ENCODE results near the gene ADM2. TPM values are rescaled to one million over a fixed set of nuclear protein-coding genes. Genes with fewer than 3 reads are reported as not detected.

The ADM2 gene
- polyA plus RNA-seq, 4 donors: 0.83 to 7.4 (median 3.9) TPM

DNA sequence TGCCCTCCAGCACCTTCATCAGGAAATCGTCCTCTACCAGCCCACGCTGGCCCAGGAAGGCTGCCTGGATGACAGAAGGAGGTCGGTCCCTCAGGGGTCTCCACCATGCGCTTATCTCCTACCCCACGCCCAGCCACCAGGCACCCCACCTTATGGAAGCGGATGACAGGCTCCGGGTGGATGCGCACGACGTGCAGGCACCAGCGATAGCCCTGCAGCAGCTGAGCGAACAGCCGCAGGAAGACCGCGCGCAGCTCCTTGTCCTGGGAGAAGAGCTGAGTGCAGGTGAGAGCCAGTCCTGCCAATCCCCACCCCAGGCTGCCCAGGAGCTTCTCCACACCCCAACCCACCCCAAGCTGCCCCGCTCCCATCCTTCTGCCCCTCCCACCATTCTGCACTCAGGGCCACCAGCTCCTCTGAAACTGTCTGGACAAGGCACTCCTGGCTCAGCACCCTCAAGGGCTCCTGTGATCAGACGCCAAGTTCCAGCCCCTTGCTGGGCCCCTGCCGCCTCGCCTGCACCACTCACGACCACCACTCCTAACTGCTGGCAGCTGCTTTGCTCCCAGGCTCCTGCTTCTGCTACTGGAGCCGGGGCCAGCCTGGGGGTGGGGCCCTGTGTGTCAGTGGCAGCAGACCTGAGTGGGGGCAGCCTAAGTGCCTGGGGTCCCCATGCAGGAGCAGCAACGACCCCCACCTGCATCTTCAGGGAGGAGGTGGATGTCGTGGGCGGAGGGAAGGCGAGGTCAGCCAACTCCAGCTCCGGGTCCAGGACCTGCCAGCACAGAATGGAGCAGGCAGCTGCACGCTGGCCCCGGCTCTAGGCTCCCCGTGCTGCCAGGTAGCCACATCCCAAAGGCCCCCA is 16.0 kb upstream of the ADM2 start:
- DNase-seq (ENCODE audit: low read depth in 4 of 4, low spot score in 3 of 4): no peak

DNA sequence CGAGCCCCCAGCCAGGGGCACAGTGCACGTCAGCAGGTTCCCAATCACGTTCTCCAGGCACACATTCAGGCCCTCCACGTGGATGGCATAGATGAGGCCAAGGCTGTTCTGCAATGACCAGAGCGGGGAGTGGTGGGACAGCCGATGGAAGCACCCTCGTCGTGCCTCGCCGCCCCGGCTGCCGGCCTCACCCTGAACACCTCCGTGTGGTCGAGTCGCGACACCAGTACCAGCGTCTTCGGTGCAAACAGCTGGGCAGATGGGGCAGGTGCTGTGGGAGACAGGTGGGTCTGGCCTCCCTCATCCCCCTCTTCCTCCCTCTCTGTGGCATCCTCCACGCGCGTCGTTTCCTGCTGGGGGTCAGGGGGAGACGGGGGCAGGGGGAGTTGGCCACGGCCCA is 14.0 kb upstream of the ADM2 start:
- no peak for DNase-seq (ENCODE audit: low read depth in 4 of 4, low spot score in 3 of 4)

DNA sequence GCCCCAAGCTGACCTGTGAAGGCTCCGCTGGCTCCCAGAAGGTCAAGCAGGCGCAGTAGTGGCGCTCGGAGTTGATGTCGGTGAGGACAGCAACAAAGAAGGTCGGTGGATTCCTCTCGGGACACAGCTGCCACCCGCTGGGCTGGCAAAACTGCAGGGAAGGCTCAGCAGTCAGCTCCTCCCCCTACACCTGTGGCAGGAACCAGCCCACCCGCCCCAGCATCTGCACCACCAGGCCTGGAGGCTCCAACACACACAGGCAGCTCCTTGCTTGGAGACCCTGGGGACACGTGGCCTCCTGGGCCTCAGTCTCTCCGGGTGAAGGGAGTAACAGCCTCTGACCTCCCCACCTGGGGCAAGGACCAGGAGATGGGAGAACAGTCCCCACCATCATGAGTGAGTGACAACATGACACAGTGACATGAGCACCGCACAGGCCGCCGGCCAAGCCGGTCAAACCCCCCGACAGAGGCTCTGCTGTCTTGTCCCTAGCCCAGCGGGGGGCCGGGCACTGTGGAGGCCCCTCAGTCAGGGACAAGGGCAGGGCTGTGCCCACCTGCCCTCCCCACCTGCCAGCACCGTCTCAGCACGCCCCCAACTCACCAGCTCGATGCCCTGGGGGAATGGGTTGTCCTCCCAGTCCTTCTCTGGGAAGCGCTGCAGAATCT is 13.4 kb upstream of the ADM2 start:
- DNase-seq (ENCODE audit: low read depth in 4 of 4, low spot score in 3 of 4): no peak

DNA sequence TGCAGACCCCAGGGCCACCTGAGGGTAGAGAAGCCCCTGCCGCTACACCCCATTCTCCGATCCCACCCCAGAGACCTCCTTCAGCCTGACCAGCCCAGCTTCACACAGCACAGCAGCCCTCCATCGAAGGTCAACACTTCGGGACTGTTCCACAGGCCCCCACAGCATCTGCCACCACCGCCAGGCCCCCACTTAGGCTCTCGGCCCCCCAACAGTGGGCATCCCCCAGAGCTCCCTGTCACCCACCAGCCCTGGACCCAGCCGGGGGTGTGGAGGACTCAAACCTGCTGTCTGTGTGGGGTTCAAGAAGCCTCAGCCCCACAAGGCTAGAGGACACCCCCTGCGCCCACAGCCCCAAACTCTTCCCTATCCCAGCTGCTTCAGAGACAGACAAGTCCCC is 12.7 kb upstream of the ADM2 start:
- no peak for DNase-seq (ENCODE audit: low read depth in 4 of 4, low spot score in 3 of 4)

DNA sequence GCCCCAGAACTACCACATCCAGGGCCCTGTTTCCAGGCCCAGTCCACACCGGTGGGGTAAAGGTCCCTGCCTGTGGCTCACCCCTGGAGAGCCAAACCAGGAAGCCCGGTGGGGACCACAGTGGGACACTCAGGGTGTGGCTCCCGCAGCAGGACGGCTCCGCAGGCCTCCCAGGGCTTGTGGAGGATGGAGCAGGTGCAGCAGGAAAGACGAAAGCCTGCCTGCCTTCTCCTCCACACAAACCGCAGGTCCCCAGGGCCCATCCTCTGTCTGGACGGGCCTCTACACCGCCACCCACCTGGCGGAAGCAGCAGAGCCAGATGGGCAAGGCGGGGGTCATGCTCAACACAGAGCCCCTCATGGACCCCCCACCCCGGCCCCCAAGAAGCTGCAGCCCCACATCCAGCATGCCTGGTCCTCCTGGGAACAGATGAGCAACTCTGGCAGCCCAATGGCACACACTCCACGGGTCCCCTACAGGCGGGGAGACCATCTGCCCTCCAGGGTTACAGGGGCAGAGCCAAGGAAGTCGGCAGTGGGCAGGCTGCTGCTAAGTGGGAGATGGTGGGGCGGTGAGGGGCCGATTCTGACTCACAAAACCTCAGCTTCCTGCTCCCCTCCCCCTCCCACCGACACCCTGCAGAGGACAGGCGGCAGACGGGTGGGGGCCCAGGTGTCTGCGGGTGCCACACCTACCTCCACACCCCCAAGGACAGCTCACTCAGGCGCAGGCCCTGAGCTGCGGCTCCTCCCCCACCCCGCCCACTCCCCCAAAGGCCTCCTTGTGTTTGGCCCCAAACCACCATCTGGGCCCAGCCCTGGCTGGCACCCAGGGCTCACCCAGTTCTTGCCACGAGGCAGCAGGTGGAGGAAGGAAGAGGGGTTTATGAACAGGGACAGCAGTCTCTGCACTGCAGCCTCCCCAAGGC is 11.7 kb upstream of the ADM2 start:
- DNase-seq (ENCODE audit: low read depth in 4 of 4, low spot score in 3 of 4): no peak

DNA sequence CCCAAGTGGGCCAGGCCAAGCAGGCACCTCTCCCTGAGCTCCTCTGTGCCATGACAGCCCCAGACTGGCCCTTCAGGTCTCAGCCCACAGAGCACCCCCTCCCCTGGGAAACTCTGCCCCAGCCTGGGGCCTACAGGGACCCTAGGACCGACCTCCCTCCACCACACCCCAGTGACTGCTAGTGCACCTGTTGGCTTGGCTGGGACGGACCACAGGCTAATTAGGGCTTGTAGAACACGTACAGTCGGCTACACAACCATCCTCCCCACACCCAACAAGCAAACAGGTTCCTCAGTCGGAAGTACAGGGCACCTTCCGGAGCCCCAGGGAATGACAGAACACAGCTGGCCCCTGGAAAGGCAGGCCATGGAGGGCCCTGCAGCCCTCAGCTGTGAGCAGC is 10.9 kb upstream of the ADM2 start:
- no peak for DNase-seq (ENCODE audit: low read depth in 4 of 4, low spot score in 3 of 4)

DNA sequence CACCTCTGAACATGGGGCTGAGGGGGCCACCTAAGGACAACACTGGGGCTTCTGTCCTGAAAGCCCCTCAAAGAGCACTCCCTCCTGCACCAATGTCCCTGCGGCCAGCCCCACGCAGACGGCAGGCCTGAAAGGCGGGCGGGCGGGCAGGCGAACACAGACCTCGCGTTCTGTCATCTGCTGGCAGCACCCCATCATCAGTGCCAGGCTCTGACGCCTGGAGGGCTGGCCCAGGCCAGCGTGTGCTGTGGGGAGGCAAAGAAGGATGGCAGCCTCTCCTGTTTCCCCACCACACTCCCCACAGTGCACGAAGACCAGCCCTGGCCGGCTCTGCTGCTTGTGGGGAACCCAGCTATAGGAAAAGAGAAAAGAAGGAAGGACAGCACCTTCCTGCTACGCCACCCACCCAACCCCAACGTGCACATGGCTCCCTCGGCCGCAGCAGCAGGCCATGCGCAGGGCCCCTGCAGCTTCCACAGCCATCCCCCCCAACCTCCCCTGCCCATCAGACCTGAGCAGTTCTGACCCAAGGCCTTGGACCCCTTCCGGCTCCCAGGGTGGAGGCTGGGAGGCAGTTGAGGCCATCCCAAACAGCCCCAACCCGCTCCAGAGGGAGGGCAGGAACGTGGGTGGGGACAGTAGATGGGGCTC is 10.0 kb upstream of the ADM2 start:
- DNase-seq (ENCODE audit: low read depth in 4 of 4, low spot score in 3 of 4): no peak

DNA sequence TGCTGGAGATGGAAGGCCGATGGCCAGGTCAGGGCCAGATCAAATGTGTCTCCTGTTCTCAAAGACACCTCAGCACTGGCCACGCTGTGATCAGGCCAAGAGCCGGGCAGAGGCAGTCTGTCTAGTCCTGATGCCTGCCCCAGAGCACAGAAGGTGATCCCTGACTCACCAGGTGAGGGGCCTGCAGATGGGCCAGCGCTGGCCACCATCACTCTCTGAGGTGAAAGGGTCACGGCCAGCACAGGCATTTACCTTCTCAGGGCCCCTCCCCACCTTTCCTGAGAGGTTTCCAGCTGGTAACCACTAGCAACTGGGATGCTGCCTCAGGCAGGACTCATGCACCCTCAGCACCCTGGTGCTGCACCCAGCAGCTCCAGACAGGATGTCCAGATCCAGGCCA is 9.4 kb upstream of the ADM2 start:
- no peak for DNase-seq (ENCODE audit: low read depth in 4 of 4, low spot score in 3 of 4)

DNA sequence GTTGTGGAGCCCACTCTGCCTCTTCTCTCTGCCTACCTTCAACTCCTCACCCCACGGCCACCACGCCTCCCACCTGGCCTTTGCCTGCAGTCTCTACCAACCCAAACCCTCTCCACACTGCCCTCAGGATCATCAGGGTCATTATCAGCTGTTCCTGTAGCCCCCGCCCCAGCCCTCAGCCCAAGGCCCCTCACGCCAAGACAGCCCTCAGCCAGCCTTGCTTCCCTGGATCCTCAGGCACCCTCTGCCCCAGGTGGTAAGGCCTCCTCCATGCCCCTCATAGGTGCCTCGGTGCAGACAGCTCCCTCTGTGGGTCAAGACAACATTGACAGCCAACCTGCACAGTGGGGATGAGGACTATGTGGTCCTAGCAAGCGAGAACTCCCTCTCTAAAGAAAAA is 8.3 kb upstream of the ADM2 start:
- DNase-seq (ENCODE audit: low read depth in 4 of 4, low spot score in 3 of 4): no peak

DNA sequence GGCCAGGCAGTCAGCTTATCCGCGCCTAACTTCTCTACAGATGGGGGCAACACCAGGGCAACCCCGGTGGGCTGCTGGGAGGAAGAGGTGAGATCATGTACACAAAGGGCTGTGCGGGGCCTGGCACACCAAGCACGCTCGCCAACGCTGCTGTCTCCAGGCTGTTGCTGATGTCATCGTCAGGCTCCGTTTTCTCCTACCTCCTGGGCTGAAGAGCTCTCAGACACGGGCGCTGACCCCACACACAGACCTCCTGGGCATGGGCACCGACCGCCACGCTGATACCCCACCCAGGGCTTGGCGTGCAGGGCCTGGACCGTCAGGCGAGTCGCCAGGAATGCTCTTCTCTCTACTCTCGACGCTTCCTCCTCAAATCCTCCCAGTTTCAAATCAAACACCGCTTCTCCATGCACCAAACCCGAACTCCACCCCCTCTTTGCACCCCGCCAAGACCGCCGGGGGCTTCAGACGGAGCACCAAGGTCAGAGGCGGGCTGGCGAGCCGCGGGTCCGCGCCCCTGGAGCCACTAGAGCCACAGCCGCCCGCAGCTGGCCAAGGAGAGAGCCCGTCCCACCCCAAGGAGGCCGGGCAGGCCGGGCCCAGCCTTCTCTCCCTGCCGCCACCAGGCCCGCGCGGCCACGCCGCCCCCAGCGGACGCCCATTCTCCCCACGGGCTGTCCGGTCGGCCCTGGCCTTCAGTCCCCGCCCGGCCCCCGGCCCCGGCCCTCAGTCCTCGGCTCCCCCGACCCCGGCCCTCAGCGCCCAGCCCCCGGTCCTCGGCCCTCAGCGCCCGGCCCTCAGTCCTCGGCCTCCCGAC is 7.3 kb upstream of the ADM2 start:
- no peak for DNase-seq (ENCODE audit: low read depth in 4 of 4, low spot score in 3 of 4)

DNA sequence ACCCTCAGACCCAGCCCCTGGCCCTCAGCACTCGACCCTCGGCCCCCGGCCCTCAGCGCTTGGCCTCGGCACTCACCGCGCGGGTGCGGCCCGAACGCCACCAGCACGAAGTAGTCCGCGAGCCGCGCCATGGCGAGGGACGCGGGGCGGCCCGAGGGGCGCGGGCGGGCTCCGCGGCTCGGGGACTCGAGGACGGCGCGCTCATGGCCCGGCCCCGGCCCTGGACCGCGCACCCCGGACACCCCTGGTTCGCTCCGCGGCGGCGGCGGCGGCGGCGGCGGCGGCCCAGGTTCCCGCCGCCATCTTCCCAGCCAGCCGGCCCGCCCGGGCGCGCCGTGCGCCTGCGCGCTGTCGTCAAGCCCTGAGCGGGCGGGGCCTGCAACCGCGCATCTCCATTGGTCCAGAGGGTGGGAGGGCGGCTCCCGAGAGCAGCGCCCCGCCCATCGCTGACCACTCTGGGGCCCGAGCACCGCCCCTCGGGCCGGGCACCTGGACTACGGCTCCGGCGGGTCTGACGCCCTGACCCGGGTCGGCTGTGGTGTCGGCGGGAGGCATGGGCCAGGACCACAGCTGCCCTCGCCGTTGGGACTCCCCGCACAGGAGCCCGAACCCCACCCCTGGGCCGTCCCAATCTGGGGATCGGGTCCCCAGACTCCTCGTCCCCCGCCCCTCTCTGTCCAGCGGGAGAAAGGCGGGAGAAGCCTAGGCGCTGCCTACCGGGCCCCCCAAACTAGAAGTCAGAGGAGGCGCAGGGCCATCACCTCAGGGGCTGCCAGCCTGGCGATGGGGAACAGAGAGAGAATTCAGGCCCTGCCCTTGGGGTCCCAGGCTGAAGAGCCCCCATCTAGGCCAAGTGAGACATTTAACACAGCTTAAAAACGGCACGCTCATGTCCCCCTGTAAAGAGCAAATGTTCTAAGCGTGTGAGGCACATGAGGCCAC is 6.4 kb upstream of the ADM2 start, which contains the start of gene SBF1:
Gene SBF1, minus strand, starts transcription at position 326 of the 942 bp plus-strand sequence. Its CDS starts 195 bp downstream, at position 131.
- DNase-seq (ENCODE audit: low read depth in 4 of 4, low spot score in 3 of 4): peak; percentile 73 to 87 (median 84)

DNA sequence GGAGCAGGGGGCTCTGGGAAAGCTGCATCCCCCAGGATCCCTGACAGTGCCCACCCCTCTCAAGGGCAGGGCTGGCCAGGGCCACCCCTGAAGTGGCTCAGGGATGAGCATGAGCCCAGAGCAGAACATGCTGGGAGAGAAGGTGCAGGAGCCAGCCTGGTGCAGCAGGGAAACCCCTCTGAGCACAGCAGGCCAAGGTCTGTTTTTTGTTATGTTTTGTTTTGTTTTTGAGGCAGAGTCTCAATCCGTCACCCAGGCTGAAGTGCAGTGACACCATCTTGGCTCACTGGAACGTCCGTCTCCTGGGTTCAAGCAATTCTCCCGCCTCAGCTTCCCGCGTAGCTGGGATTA is 5.7 kb upstream of the ADM2 start:
- no peak for DNase-seq (ENCODE audit: low read depth in 4 of 4, low spot score in 3 of 4)

DNA sequence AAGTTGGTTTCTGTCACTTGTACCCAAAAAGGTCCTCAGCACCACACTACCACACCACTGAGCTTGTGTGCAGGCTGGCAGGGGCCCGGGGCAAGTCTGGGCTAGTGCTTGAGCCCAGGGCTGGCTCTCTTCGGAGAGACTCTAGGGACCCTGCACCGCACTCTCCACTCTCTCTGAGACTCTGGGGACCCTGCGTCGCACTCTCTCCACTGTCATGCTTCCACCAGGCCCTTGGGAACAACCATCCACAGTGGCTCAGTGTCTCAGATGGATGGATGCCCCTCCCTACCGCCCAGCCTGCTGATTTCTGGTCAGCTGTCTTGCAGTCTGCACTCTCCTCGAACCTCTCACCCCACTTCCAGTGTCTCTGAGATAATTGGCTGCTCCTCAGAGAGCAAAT is 4.5 kb upstream of the ADM2 start:
- DNase-seq (ENCODE audit: low read depth in 4 of 4, low spot score in 3 of 4): no peak

DNA sequence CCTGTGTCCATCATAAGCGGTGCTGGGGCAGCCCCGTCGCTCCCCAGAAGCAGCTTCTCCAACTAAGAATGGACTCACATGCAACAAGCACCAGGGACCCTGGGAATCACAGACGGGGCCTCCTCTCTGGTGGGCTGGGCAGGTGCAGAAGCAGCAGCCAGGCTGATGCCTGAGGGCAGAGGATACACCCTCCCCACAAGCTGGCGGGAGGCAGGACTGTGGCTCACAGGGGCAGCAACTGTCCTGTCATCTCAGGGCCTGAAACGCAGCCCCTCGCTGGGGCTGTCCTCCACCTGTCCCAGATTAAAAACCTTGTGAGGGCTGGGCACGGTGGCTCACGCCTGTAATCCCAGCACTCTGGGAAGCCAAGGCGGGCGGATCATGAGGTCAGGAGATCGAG is 3.4 kb upstream of the ADM2 start:
- no peak for DNase-seq (ENCODE audit: low read depth in 4 of 4, low spot score in 3 of 4)

DNA sequence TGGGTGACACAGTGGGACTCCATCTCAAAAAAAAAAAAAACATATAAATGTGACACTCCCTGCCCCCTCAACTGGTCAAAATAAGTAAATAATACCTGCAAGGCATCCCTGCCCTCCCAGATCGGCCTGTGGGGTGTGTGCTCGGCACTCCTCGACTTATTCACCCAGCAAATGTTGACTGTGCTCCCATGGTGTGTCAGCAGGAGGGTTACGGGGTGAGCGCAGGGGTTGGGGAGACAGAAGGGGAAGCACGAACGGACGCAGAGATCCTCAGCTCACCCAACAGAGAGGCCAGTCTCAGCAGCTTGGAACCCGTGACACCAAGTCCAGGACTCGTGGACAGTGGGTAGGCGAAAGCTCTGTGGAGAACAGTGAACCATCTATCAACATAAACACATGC is 1.6 kb upstream of the ADM2 start:
- no peak for DNase-seq (ENCODE audit: low read depth in 4 of 4, low spot score in 3 of 4)

DNA sequence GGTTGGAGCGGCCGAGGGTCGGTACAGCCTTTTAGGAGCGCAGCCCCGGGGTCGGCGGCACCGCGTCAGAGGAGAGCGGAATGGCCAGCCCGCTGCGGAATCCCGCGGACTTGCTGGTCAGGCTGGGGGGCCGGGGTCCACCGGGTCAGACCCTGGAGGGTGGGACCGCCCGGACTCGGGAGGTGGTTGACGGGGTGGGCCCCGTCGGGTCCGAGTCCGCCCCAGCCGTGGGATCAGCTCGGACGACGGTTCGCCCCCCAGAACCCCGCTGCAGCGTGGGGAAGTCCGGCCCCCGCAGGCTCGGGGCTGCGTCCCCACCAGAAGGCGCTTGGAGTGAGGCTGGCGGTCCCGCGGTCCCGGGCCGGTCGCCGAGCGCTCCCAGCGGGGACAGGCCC is 301 bp upstream of the ADM2 start:
- DNase-seq (ENCODE audit: low read depth in 4 of 4, low spot score in 3 of 4): no peak

DNA sequence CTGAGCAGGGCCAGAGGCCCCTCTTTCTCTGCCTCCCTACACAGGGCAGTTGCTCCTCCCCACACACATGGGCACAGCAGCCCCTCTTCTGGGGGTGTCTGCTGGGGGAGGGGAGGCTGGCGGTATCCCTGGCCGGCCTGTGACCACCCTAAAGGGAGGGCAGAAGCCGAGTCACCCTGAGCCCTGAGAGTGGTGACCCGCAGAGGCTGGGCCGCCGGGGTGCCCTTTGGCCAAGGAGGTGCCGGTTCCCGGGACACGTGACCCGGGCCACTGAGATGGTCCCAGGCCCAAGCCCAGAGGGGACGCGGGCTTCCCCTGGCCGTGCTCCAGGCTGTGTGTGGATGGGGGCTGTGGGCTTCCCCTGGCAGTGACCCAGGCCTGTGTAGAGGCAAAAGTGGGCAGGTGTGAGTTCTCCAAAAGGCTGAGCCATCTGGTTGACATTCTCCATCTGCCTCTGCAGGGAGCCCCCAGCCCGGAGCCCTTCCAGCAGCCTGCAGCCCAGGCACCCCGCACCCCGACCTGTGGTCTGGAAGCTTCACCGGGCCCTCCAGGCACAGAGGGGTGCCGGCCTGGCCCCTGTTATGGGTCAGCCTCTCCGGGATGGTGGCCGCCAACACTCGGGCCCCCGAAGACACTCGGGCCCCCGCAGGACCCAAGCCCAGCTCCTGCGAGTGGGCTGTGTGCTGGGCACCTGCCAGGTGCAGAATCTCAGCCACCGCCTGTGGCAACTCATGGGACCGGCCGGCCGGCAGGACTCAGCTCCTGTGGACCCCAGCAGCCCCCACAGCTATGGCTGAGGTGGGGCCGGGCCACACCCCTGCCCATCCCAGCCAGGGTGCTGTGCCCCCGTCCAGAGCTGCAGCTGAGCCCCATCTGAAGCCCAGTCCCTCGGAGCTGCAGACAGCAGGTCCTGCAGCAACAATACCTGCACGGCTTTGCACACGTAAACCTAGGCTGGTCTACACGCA is 1.0 kb downstream of the ADM2 start:
- no peak for DNase-seq (ENCODE audit: low read depth in 4 of 4, low spot score in 3 of 4)

DNA sequence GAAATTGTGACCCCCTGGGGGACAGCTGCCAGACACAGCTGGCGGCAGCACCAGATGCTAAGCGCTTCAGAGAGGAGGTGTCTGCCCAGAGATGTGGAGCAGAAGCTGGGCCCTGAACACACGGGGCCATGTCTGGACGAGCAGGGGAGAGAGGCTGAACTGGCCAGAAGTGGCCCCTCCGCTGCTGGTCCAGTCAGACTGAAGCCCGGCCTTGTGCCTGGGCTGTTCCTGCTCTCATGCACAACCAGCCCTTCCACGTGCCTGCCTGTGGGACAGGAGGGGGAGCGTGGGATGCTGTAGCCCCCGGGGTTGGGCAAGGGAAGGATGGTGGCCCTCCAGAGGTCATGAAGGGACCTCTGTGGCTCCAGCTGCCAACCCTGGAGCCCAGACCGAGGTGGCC is 1.8 kb downstream of the ADM2 start:
- DNase-seq (ENCODE audit: low read depth in 4 of 4, low spot score in 3 of 4): no peak

Measured in left renal pelvis (tissue), 4 donors.